Measurements from ENCODE around the gene S100A7. TPM values are rescaled to one million over a fixed set of nuclear protein-coding genes. Genes with fewer than 3 reads are reported as not detected.

The S100A7 gene
- total RNA-seq, 1 donor from 2014 or later: not detected

- H3K36me3 Mint-ChIP-seq (ENCODE audit: low read depth): no peaks in the 10 kb centered on the region
- H3K27me3 Mint-ChIP-seq (ENCODE audit: low read depth): peaks cover 53% of the 10 kb centered on the region
- H3K9me3 Mint-ChIP-seq (ENCODE audit: low read depth): no peaks in the 10 kb centered on the region
- TF ChIP-seq, protein P1, sequence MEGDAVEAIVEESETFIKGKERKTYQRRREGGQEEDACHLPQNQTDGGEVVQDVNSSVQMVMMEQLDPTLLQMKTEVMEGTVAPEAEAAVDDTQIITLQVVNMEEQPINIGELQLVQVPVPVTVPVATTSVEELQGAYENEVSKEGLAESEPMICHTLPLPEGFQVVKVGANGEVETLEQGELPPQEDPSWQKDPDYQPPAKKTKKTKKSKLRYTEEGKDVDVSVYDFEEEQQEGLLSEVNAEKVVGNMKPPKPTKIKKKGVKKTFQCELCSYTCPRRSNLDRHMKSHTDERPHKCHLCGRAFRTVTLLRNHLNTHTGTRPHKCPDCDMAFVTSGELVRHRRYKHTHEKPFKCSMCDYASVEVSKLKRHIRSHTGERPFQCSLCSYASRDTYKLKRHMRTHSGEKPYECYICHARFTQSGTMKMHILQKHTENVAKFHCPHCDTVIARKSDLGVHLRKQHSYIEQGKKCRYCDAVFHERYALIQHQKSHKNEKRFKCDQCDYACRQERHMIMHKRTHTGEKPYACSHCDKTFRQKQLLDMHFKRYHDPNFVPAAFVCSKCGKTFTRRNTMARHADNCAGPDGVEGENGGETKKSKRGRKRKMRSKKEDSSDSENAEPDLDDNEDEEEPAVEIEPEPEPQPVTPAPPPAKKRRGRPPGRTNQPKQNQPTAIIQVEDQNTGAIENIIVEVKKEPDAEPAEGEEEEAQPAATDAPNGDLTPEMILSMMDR (IDR thresholded peaks at IDR 0.05): no peak
- DNase-seq (ENCODE audit: low spot score): no peak
- H3K4me3 Mint-ChIP-seq (ENCODE audit: unreplicated experiment): no peak overlapping the region
- H3K27ac Mint-ChIP-seq (ENCODE audit: unreplicated experiment): no peak overlapping the region
- H3K4me1 Mint-ChIP-seq (ENCODE audit: low read depth): peaks cover 6% of the 10 kb centered on the region
Observed at GRCh38 chr1:153485863-153486262, 25.4 kb upstream of the S100A7 start.

DNA sequence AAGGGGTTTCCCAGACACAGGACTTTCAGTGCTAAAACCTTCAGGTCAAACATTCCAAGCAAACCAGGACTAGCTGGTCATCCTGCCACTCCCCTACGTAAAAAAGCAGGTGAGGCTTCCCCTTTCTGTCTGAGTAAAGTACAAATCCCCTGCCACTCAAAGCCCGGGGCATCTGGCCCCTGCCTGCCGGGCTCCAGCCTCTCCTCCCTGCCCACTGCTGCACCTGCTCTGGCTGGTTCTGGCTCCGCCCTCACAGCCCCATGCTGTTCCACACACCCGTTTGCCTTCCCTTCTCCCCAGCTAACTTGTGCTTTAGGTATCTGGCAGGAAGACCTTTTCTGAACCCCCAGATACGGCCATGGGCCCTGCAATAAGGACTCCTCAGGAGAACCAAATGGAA, 23.3 kb upstream of the S100A7 start:
- no peak for DNase-seq (ENCODE audit: low spot score)
- peaks cover 68% of the 10 kb centered on the region for H3K27me3 Mint-ChIP-seq (ENCODE audit: low read depth)
- TF ChIP-seq, protein P1 (IDR thresholded peaks at IDR 0.05): no peak
- no peak overlapping the region for H3K4me3 Mint-ChIP-seq (ENCODE audit: unreplicated experiment)
- no peak overlapping the region for H3K27ac Mint-ChIP-seq (ENCODE audit: unreplicated experiment)
- no peaks in the 10 kb centered on the region for H3K9me3 Mint-ChIP-seq (ENCODE audit: low read depth)
- no peaks in the 10 kb centered on the region for H3K4me1 Mint-ChIP-seq (ENCODE audit: low read depth)
- H3K36me3 Mint-ChIP-seq (ENCODE audit: low read depth): no peaks in the 10 kb centered on the region

- no peaks in the 10 kb centered on the region for H3K36me3 Mint-ChIP-seq (ENCODE audit: low read depth)
- no peaks in the 10 kb centered on the region for H3K4me1 Mint-ChIP-seq (ENCODE audit: low read depth)
- H3K4me3 Mint-ChIP-seq (ENCODE audit: unreplicated experiment): no peak overlapping the region
- TF ChIP-seq, protein P1 (IDR thresholded peaks at IDR 0.05): no peak
- peaks cover 67% of the 10 kb centered on the region for H3K27me3 Mint-ChIP-seq (ENCODE audit: low read depth)
- no peak for DNase-seq (ENCODE audit: low spot score)
- no peaks in the 10 kb centered on the region for H3K9me3 Mint-ChIP-seq (ENCODE audit: low read depth)
- H3K27ac Mint-ChIP-seq (ENCODE audit: unreplicated experiment): no peak overlapping the region
Observed at GRCh38 chr1:153481124-153481523, 20.7 kb upstream of the S100A7 start.

GRCh38 chr1:153478692-153479618, 18.5 kb upstream of the S100A7 start:
- TF ChIP-seq, protein P1 (IDR thresholded peaks at IDR 0.05): no peak
- no peaks in the 10 kb centered on the region for H3K36me3 Mint-ChIP-seq (ENCODE audit: low read depth)
- no peak overlapping the region for H3K27ac Mint-ChIP-seq (ENCODE audit: unreplicated experiment)
- no peaks in the 10 kb centered on the region for H3K9me3 Mint-ChIP-seq (ENCODE audit: low read depth)
- DNase-seq (ENCODE audit: low spot score): no peak
- H3K27me3 Mint-ChIP-seq (ENCODE audit: low read depth): peaks cover 50% of the 10 kb centered on the region
- H3K4me1 Mint-ChIP-seq (ENCODE audit: low read depth): no peaks in the 10 kb centered on the region
- H3K4me3 Mint-ChIP-seq (ENCODE audit: unreplicated experiment): no peak overlapping the region

- Mint-ChIP-seq H3K27ac (ENCODE audit: unreplicated experiment) (no peak overlapping the region), H3K4me1 (ENCODE audit: low read depth) (no peaks in the 10 kb centered on the region), H3K27me3 (ENCODE audit: low read depth) (peaks cover 45% of the 10 kb centered on the region), H3K36me3 (ENCODE audit: low read depth) (no peaks in the 10 kb centered on the region), H3K9me3 (ENCODE audit: low read depth) (peaks cover 2% of the 10 kb centered on the region), H3K4me3 (ENCODE audit: unreplicated experiment) (no peak overlapping the region)
- TF ChIP-seq, protein P1 (IDR thresholded peaks at IDR 0.05): no peak
- DNase-seq (ENCODE audit: low spot score): no peak
Observed at GRCh38 chr1:153478047-153478691, 17.7 kb upstream of the S100A7 start.
